HepG2 (cell line): ENCODE data around the gene FGFR1OP2. TPM values are rescaled to one million over a fixed set of nuclear protein-coding genes. Genes with fewer than 3 reads are reported as not detected.

Source experiments
- GMEB2 ChIP-seq: IDR thresholded peaks from 2 replicates; pipeline ENCODE4 v1.6.1; 2016; ENCODE audit warnings: missing biosample characterization, missing genetic modification reagents, low read depth
- KIAA2018 ChIP-seq: sonication (generic); formaldehyde crosslinking; IDR thresholded peaks from 2 replicates; pipeline ENCODE4 v1.5.0; 2020; ENCODE audit warnings: mild to moderate bottlenecking, missing genetic modification reagents, borderline replicate concordance
- PTBP1 ChIP-seq: fragments of 200-400 bp; formaldehyde crosslinking; IDR thresholded peaks from 2 replicates; pipeline ENCODE4 v1.6.1; 2018; ENCODE audit warnings: low read length, low read depth; ENCODE audit not compliant: poor library complexity, severe bottlenecking
- RELA ChIP-seq: sonication (generic); formaldehyde crosslinking; IDR thresholded peaks from 2 replicates; pipeline ENCODE4 v1.4.0; 2020; ENCODE audit warnings: missing genetic modification reagents
- SPEN ChIP-seq: sonication (generic); formaldehyde crosslinking; IDR thresholded peaks from 2 replicates; pipeline ENCODE4 v1.5.1; 2020; ENCODE audit warnings: low read depth, mild to moderate bottlenecking, missing genetic modification reagents
- TBX3 ChIP-seq: fragments of 450-650 bp; IDR thresholded peaks from 2 replicates; pipeline ENCODE4 v1.6.1; 2017; ENCODE audit warnings: antibody characterized with exemption, mild to moderate bottlenecking, inconsistent platforms, borderline replicate concordance
- USF2 ChIP-seq, 2 experiments: sonication (generic) in 1 of 2; formaldehyde crosslinking in 1 of 2; IDR thresholded peaks; 2 replicates each; pipeline versions ENCODE4 v1.5.1 to v1.6.1; 2011 to 2020; ENCODE audit warnings: borderline replicate concordance in 1 of 2, low read depth in 1 of 2, low read length in 1 of 2, mild to moderate bottlenecking in 1 of 2, missing genetic modification reagents in 1 of 2, moderate library complexity in 1 of 2
- ZFP37 ChIP-seq: sonication (generic); formaldehyde crosslinking; IDR thresholded peaks from 2 replicates; pipeline ENCODE4 v1.4.0; 2020; ENCODE audit warnings: missing genetic modification reagents, borderline replicate concordance
- polyA plus RNA-seq, 8 experiments: library from polyadenylated mRNA; depleted of rRNA in 3 of 8; stranded (reverse) in 7 of 8; unstranded in 1 of 8; fragments of >200 nt; fragmentation: Illumina TruSeq in 4 of 8; extraction: Trizol in 4 of 8; gene quantifications; 2 replicates each; pipeline versions ENCODE4 v1.2.1 to v1.2.3, GENCODE V29; 2011 to 2016; ENCODE audit warnings: low read depth in 4 of 8, missing spikeins in 1 of 8, mixed read lengths in 1 of 8; ENCODE audit not compliant: insufficient read depth in 1 of 8
- total RNA-seq, 5 experiments: library from RNA; depleted of rRNA; stranded (reverse); fragments of >200 nt; fragmentation: Illumina TruSeq; extraction: Trizol; gene quantifications; 2 replicates each; pipeline ENCODE4 v1.2.3, GENCODE V29; 2016; ENCODE audit warnings: low read depth in 1 of 5

The FGFR1OP2 gene
- total and polyA plus RNA-seq, 2 of the 13 experiments (the other 11 are each of a cell fraction or from before 2014, with no cell fraction given) = 18.3 to 38.1 TPM

- TF ChIP-seq GMEB2 (CRISPR knock-in tag) (no peak), ZFP37 (no peak; the same call in 1 of the 2 replicates), RELA (CRISPR knock-in tag) (no peak), KIAA2018 (CRISPR knock-in tag) (0 out of 2 replicates have a peak, but pooled peaks have one; percentile 76), SPEN (CRISPR knock-in tag) (peak; percentile 88), USF2 (IDR thresholded peaks at IDR 0.05; ENCODE audit: low read depth, low read length) (no peak), USF2 (CRISPR knock-in tag; IDR thresholded peaks at IDR 0.05; ENCODE audit: borderline replicate concordance) (no peak; the same call in 1 of the 2 replicates), PTBP1 (no peak), TBX3 (0 out of 2 replicates have a peak, but pooled peaks have one; percentile 12)
Measured at GRCh38 chr12:26937863-26938700, at the start of gene FGFR1OP2, which contains the start of gene INTS13 (continued).
